ENCODE measurements around the gene STX7.

STX7 gene

GRCh38 chr6:132506461-132506860 is 6.5 kb downstream of the STX7 start:
- no peak for TF ChIP-seq CTCF (IDR thresholded peaks at IDR 0.05; ENCODE audit: low read depth, low read length)
- no peak overlapping the region for H3K4me3 ChIP-seq (ENCODE audit: low read depth, low read length)

- no peak for TF ChIP-seq CTCF (IDR thresholded peaks at IDR 0.05; ENCODE audit: low read depth, low read length)
- no peak overlapping the region for H3K4me3 ChIP-seq (ENCODE audit: low read depth, low read length)
Observed at GRCh38 chr6:132505158-132505557, 7.8 kb downstream of the STX7 start.

- TF ChIP-seq CTCF (IDR thresholded peaks at IDR 0.05; ENCODE audit: low read depth, low read length), result no peak
- H3K4me3 ChIP-seq (ENCODE audit: low read depth, low read length), result no peak overlapping the region
Observed at GRCh38 chr6:132504757-132505156, 8.2 kb downstream of the STX7 start.

GRCh38 chr6:132499757-132500156 is 13.2 kb downstream of the STX7 start:
- no peak overlapping the region for H3K4me3 ChIP-seq (ENCODE audit: low read depth, low read length)
- TF ChIP-seq CTCF (IDR thresholded peaks at IDR 0.05; ENCODE audit: low read depth, low read length), result no peak

- no peak for TF ChIP-seq CTCF (IDR thresholded peaks at IDR 0.05; ENCODE audit: low read depth, low read length)
Observed at GRCh38 chr6:132498638-132499037, 14.3 kb downstream of the STX7 start.

GRCh38 chr6:132496519-132497180 is 16.3 kb downstream of the STX7 start:
- TF ChIP-seq CTCF (IDR thresholded peaks at IDR 0.05; ENCODE audit: low read depth, low read length), result no peak
- H3K4me3 ChIP-seq (ENCODE audit: low read depth, low read length), result no peak overlapping the region

More at GRCh38 chr6:132498638-132499037, 14.3 kb downstream of the STX7 start:
- H3K4me3 ChIP-seq (ENCODE audit: low read depth, low read length), result no peak overlapping the region

- H3K4me3 ChIP-seq (ENCODE audit: low read depth, low read length), result no peak overlapping the region
- no peak for TF ChIP-seq CTCF (IDR thresholded peaks at IDR 0.05; ENCODE audit: low read depth, low read length)
Observed at GRCh38 chr6:132495604-132496079, 17.3 kb downstream of the STX7 start.
